GM12891 (cell line): ENCODE measurements around the gene A4GALT.

Experiments
- PAX5 ChIP-seq: IDR thresholded peaks from 2 replicates; pipeline ENCODE4 v1.6.1; 2011; ENCODE audit warnings: low read length, moderate library complexity, mild to moderate bottlenecking; ENCODE audit not compliant: insufficient read depth, severe bottlenecking
- POLR2A ChIP-seq: IDR thresholded peaks from 2 replicates; pipeline ENCODE4 v1.6.1; 2011; ENCODE audit warnings: low read depth, low read length, control low read depth
- POLR2AphosphoS5 ChIP-seq: IDR thresholded peaks from 2 replicates; pipeline ENCODE4 v1.6.1; 2011; ENCODE audit warnings: low read depth, low read length, control low read depth
- POU2F2 ChIP-seq: IDR thresholded peaks from 2 replicates; pipeline ENCODE4 v1.6.1; 2011; ENCODE audit warnings: low read depth, mild to moderate bottlenecking, control low read depth, low read length, moderate library complexity
- TAF1 ChIP-seq: IDR thresholded peaks from 2 replicates; pipeline ENCODE4 v1.6.1; 2011; ENCODE audit warnings: low read depth, low read length, control low read depth

DNA sequence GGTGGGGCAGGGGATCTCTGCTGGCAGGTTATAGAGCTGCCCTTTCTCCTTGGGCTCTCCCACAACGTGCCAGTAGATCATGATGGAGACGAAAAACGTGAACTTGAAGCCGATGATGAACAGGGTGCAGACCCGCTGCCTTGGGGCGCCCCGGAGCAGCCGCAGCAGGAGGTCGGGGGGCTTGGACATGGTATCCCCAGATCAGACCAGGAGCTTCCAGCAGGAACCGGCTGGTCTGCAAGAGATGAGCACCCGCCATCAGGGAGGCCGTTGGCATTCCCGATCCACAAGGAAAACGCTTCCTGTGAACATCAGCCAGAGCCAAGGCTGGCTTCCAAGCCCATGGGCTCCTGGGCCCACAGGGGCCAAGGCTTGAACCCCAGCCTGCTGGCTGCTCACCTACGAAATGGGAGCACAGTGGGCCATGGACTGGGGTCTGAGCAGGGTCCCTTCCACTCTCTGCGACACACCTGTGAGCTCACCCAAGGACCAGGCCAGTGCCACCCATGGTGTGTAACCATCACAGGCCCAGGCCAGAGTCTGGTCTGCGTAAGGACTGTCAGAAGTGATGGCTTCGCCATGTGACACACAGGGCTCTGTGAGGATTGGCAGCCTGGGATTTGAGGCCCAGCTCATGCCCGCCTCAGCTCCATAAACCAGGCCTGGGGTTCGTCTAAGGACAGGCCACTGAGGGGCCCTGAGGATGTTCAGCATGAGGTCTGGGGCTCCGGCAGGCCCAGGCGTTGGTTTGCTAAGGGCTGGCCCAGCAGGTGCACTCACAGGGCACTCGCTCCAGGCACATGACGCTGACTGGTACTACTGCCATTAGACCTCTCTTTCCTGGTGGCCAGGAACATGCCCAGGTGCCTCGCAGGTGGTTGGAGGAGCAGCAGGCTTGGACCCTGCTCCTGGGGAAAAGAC is 26.6 kb downstream of the A4GALT start:
- TF ChIP-seq PAX5 (no peak), POLR2AphosphoS5 (no peak), POLR2A (no peak), TAF1 (no peak), POU2F2 (no peak)
